H1 (cell line): Measurements from ENCODE around the gene DYRK1A. TPM values are rescaled to one million over a fixed set of nuclear protein-coding genes. Genes with fewer than 3 reads are reported as not detected.
"Not testable (repeated sequence)": the region's sequence is repeated elsewhere in the genome, so short reads cannot be mapped to it uniquely, and the experiment has no call there.

ENCODE experiments used
- CTCF ChIA-PET: fragments of 300-600 bp; sonication (Branson Sonifier 250); formaldehyde crosslinking; loops from one replicate; lab custom pipeline; 2021; ENCODE audit not compliant: partially characterized antibody; lab: Charles Lee
- POLR2A ChIA-PET: fragments of 300-600 bp; sonication (Branson Sonifier 250); formaldehyde crosslinking; loops from one replicate; lab custom pipeline; 2021; ENCODE audit warnings: inconsistent platforms; ENCODE audit not compliant: partially characterized antibody; lab: Charles Lee
- DNase-seq, 2 experiments: peaks; one replicate each; pipeline versions ENCODE4 v3.0.0 to v3.0.0-alpha.2; 2010 to 2022; ENCODE audit warnings: low spot score in 2 of 2, low read depth in 1 of 2, mixed read lengths in 1 of 2
- FAIRE-seq: peaks from 2 replicates; lab custom pipeline; 2011; peaks lifted over from hg19 to GRCh38; lab: Jason Lieb, UNC
- H2AFZ ChIP-seq: 2 replicates; pipeline ENCODE4 v1.8.1; 2012; ENCODE audit warnings: low read length, inconsistent platforms
- H2AK5ac ChIP-seq: 2 replicates; pipeline ENCODE4 v1.6.1; 2013; ENCODE audit warnings: low read depth, low read length
- H2BK120ac ChIP-seq: replicated peaks from 2 replicates; pipeline ENCODE3; 2013; ENCODE audit warnings: low read depth, low read length, inconsistent platforms
- H2BK12ac ChIP-seq: 2 replicates; pipeline ENCODE4 v1.6.1; 2013; ENCODE audit warnings: low read depth, low read length
- H2BK15ac ChIP-seq: 2 replicates; pipeline ENCODE4 v1.6.1; 2013; ENCODE audit warnings: low read length
- H2BK20ac ChIP-seq: 2 replicates; pipeline ENCODE4 v1.6.1; 2013; ENCODE audit warnings: low read length
- H2BK5ac ChIP-seq: 2 replicates; pipeline ENCODE4 v1.6.1; 2013; ENCODE audit warnings: low read depth, low read length
- H3K14ac ChIP-seq: 2 replicates; pipeline ENCODE4 v1.6.1; 2013; ENCODE audit warnings: inconsistent platforms; ENCODE audit not compliant: insufficient read length
- H3K18ac ChIP-seq: 2 replicates; pipeline ENCODE4 v1.6.1; 2013; ENCODE audit warnings: low read length; ENCODE audit errors: extremely low read depth
- H3K23ac ChIP-seq: 2 replicates; pipeline ENCODE4 v1.6.1; 2013; ENCODE audit warnings: inconsistent platforms; ENCODE audit not compliant: insufficient read length
- H3K23me2 ChIP-seq: 2 replicates; pipeline ENCODE4 v1.6.1; 2013; ENCODE audit warnings: low read depth, low read length
- H3K27ac ChIP-seq: 2 replicates; pipeline ENCODE4 v1.6.1; 2011; ENCODE audit warnings: low read depth, low read length, inconsistent platforms
- H3K27me3 ChIP-seq, 4 experiments: replicated peaks in 1 of 4; 1 replicate in 1 of 4; 2 replicates in 3 of 4; pipeline versions ENCODE4 v1.6.1 to v1.8.1; 2011 to 2013; ENCODE audit warnings: low read length in 3 of 4, mild to moderate bottlenecking in 3 of 4, inconsistent platforms in 2 of 4, mixed read lengths in 2 of 4, moderate library complexity in 1 of 4; ENCODE audit not compliant: control insufficient read depth in 3 of 4, insufficient read depth in 3 of 4; ENCODE audit errors: extremely low read depth in 1 of 4
- H3K36me3 ChIP-seq, 4 experiments: 2 replicates each; pipeline versions ENCODE4 v1.6.1 to v1.8.1; 2011 to 2013; ENCODE audit warnings: mild to moderate bottlenecking in 4 of 4, low read length in 3 of 4, moderate library complexity in 2 of 4, control low read depth in 1 of 4, inconsistent platforms in 1 of 4; ENCODE audit not compliant: insufficient read depth in 4 of 4, control insufficient read depth in 2 of 4
- H3K4ac ChIP-seq: replicated peaks from 2 replicates; pipeline ENCODE3; 2013; ENCODE audit warnings: low read length, low read depth, mixed read lengths, inconsistent platforms; ENCODE audit not compliant: insufficient read length
- H3K4me1 ChIP-seq, 4 experiments: replicated peaks in 1 of 4; 1 replicate in 1 of 4; 2 replicates in 3 of 4; pipeline versions ENCODE4 v1.6.1 to v1.8.1; 2011 to 2013; ENCODE audit warnings: low read length in 3 of 4, inconsistent platforms in 2 of 4, mixed read lengths in 1 of 4; ENCODE audit not compliant: insufficient read depth in 4 of 4, control insufficient read depth in 3 of 4
- H3K4me2 ChIP-seq, 2 experiments: 2 replicates each; pipeline versions ENCODE4 v1.6.1 to v1.8.1; 2011 to 2013; ENCODE audit warnings: low read depth in 2 of 2, low read length in 2 of 2, control low read depth in 1 of 2, inconsistent platforms in 1 of 2, mild to moderate bottlenecking in 1 of 2; ENCODE audit not compliant: insufficient read depth in 1 of 2
- H3K4me3 ChIP-seq, 4 experiments: fragments of 200-600, 300-600 bp in 1 of 4; sonication (generic), shearing (Covaris generic), sonication (Bioruptor Twin) in 1 of 4; 2 replicates each; pipeline versions ENCODE4 v1.5.1 to v1.8.1; 2011 to 2016; ENCODE audit warnings: low read length in 4 of 4, low read depth in 3 of 4, control low read depth in 2 of 4, inconsistent platforms in 2 of 4, mild to moderate bottlenecking in 2 of 4, mixed read lengths in 1 of 4, moderate library complexity in 1 of 4; ENCODE audit not compliant: insufficient read depth in 2 of 4; ENCODE audit errors: extremely low read depth in 1 of 4
- H3K56ac ChIP-seq: replicated peaks from 2 replicates; pipeline ENCODE3; 2013; ENCODE audit warnings: low read depth, mild to moderate bottlenecking, mixed read lengths, low read length, inconsistent platforms; ENCODE audit not compliant: insufficient read length
- H3K79me1 ChIP-seq: 2 replicates; pipeline ENCODE4 v1.6.1; 2013; ENCODE audit warnings: low read depth, low read length, control low read depth
- H3K79me2 ChIP-seq, 2 experiments: 2 replicates each; pipeline versions ENCODE4 v1.6.1 to v1.8.1; 2012 to 2013; ENCODE audit warnings: low read length in 2 of 2, mild to moderate bottlenecking in 2 of 2, inconsistent platforms in 1 of 2; ENCODE audit not compliant: insufficient read depth in 2 of 2, control insufficient read depth in 1 of 2
- H3K9ac ChIP-seq, 4 experiments: replicated peaks in 1 of 4; 1 replicate in 1 of 4; 2 replicates in 3 of 4; pipeline versions ENCODE4 v1.6.1 to v1.8.1; 2011 to 2013; ENCODE audit warnings: low read depth in 3 of 4, low read length in 3 of 4, control low read depth in 2 of 4, mild to moderate bottlenecking in 2 of 4, moderate library complexity in 2 of 4, inconsistent platforms in 1 of 4; ENCODE audit errors: extremely low read depth in 1 of 4
- H3K9me3 ChIP-seq, 2 experiments: 2 replicates each; pipeline versions ENCODE4 v1.6.1 to v1.8.1; 2012 to 2013; ENCODE audit warnings: mild to moderate bottlenecking in 2 of 2, moderate library complexity in 2 of 2, control low read depth in 1 of 2, inconsistent platforms in 1 of 2, low read depth in 1 of 2, low read length in 1 of 2, mixed read lengths in 1 of 2; ENCODE audit not compliant: insufficient read depth in 2 of 2
- H4K20me1 ChIP-seq, 2 experiments: replicated peaks in 1 of 2; 2 replicates each; pipeline versions ENCODE3 to v1.8.1; 2011 to 2013; ENCODE audit warnings: inconsistent platforms in 2 of 2, low read length in 2 of 2, mild to moderate bottlenecking in 1 of 2; ENCODE audit not compliant: insufficient read depth in 2 of 2, control insufficient read depth in 1 of 2
- H4K5ac ChIP-seq: 2 replicates; pipeline ENCODE4 v1.6.1; 2013; ENCODE audit warnings: low read length, low read depth, mixed read lengths, inconsistent platforms; ENCODE audit not compliant: insufficient read length
- H4K8ac ChIP-seq: 2 replicates; pipeline ENCODE4 v1.8.0; 2013; ENCODE audit warnings: mild to moderate bottlenecking, moderate library complexity, low read length, inconsistent platforms; ENCODE audit not compliant: insufficient read depth; ENCODE audit errors: extremely low read depth
- H4K91ac ChIP-seq: replicated peaks from 2 replicates; pipeline ENCODE3; 2013; ENCODE audit warnings: low read length, mixed read lengths, inconsistent platforms; ENCODE audit not compliant: insufficient read length
- WGBS, 2 experiments: shearing (Covaris generic) in 1 of 2; methylation state at CpG; one replicate each; pipeline versions ENCODE4 v1.1.6 to v1.1.7; 2013 to 2015; ENCODE audit warnings: low lambda C conversion rate in 2 of 2, mixed read lengths in 2 of 2, inconsistent platforms in 1 of 2, low coverage in 1 of 2, missing lambda C conversion rate in 1 of 2; ENCODE audit not compliant: insufficient replicate concordance in 2 of 2, insufficient coverage in 1 of 2, insufficient read length in 1 of 2; ENCODE audit errors: extremely low coverage in 1 of 2, missing lambda C conversion rate in 1 of 2; 5-methylcytosine and 5-hydroxymethylcytosine counted together
- polyA plus RNA-seq, 7 experiments: library from polyadenylated mRNA; depleted of rRNA in 3 of 7; stranded (reverse) in 5 of 7; unstranded in 2 of 7; fragments of >200 nt in 5 of 7; fragments of 200-250 nt in 2 of 7; gene quantifications; 1 replicate in 5 of 7; 2 replicates in 1 of 7; 4 replicates in 1 of 7; pipeline versions ENCODE4 v1.2.1 to v1.2.3, GENCODE V29; 2011 to 2013; ENCODE audit warnings: missing spikeins in 2 of 7, mixed read lengths in 2 of 7
- total RNA-seq: library from RNA; stranded (reverse); fragmentation: NEBNext Ultra II Directional; extraction: Animal tissue kit (Norgen Biotek cat#: 25700); gene quantifications from 2 replicates; pipeline ENCODE4 v1.2.1, GENCODE V29; 2021

Gene DYRK1A
- total and polyA plus RNA-seq, 2 of the 8 experiments (the other 6 are each of a cell fraction or from before 2014, with no cell fraction given): 61.1 to 62.2 TPM

DNA sequence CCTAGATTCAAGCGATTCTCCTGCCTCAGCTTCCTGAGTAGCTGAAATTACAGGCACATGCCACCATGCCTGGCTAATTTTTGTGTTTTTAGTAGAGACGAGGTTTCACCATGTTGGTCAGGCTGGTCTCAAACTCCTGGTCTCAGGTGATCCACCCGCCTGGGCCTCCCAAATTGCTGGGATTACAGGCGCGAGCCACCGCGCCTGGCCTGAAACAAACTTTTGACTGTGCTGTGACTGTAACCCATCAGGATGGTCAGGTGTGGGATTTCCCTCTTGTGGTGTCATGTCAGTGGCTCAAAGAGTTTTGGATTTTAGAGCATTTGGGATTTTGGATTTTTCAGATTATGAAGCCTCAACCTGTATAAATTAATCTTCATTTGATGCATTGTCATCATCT, 38.4 kb upstream of the DYRK1A start:
- H3K9me3 ChIP-seq, H4K8ac ChIP-seq, H2BK20ac ChIP-seq, H3K79me2 ChIP-seq, H3K23ac ChIP-seq, H2BK5ac ChIP-seq, H3K4ac ChIP-seq, H4K91ac ChIP-seq, H3K18ac ChIP-seq, DNase-seq, H3K36me3 ChIP-seq, CTCF ChIA-PET, FAIRE-seq, H2BK12ac ChIP-seq, H3K27ac ChIP-seq, POLR2A ChIA-PET, H3K79me1 ChIP-seq, H3K4me3 ChIP-seq, H3K14ac ChIP-seq, H3K23me2 ChIP-seq, H2AFZ ChIP-seq, H2BK15ac ChIP-seq, H4K5ac ChIP-seq, H2AK5ac ChIP-seq, H3K9ac ChIP-seq, H2BK120ac ChIP-seq, H3K4me1 ChIP-seq, H3K4me2 ChIP-seq, H3K56ac ChIP-seq, H3K27me3 ChIP-seq, H4K20me1 ChIP-seq: not testable (repeated sequence)
- WGBS, 2 experiments: 99% methylated on average over 7 of the region's 7 CpGs; no CpG with 5 or more reads in 1 of the 2 experiments
